SK-N-MC (cell line): Measurements from ENCODE around the gene TMEM238L.

Experiments
- DNase-seq: peaks from one replicate; pipeline ENCODE4 v3.0.0-alpha.2; 2011; ENCODE audit warnings: low read depth, low spot score
- H3K27ac ChIP-seq: fragments of 200-600 bp; sonication (generic); 2 replicates; pipeline ENCODE4 v1.5.1; 2016; ENCODE audit warnings: mixed run types
- H3K36me3 ChIP-seq: fragments of 200-600 bp; sonication (generic); 2 replicates; pipeline ENCODE4 v1.6.1; 2017; ENCODE audit warnings: antibody characterized with exemption, low read length, mixed read lengths; ENCODE audit not compliant: insufficient read depth
- H3K4me3 ChIP-seq: fragments of 200-600 bp; sonication (generic); 2 replicates; pipeline ENCODE4 v1.5.1; 2016
- H3K9ac ChIP-seq: fragments of 200-600 bp; sonication (generic); 2 replicates; pipeline ENCODE4 v1.8.0; 2017; ENCODE audit warnings: mixed run types, mixed read lengths; ENCODE audit not compliant: insufficient read length
- H3K9me3 ChIP-seq: fragments of 200-600 bp; sonication (generic); 2 replicates; pipeline ENCODE4 v1.6.1; 2017; ENCODE audit warnings: low read depth, mild to moderate bottlenecking, antibody characterized with exemption, low read length, moderate library complexity, mixed read lengths
- EZH2 ChIP-seq: fragments of 200-600 bp; sonication (generic); IDR thresholded peaks from one replicate; pipeline ENCODE4 v1.6.1; 2017; ENCODE audit warnings: antibody characterized with exemption
- FOXP2 ChIP-seq: optimal IDR thresholded peaks from 2 replicates; pipeline ENCODE3; 2011; ENCODE audit warnings: mild to moderate bottlenecking, moderate library complexity; ENCODE audit not compliant: insufficient read depth; ENCODE audit errors: extremely low read length, control extremely low read depth
- POLR2AphosphoS5 ChIP-seq: IDR thresholded peaks from 2 replicates; pipeline ENCODE4 v1.6.1; 2012; ENCODE audit warnings: mild to moderate bottlenecking, low read depth, low read length, borderline replicate concordance

Gene TMEM238L

DNA sequence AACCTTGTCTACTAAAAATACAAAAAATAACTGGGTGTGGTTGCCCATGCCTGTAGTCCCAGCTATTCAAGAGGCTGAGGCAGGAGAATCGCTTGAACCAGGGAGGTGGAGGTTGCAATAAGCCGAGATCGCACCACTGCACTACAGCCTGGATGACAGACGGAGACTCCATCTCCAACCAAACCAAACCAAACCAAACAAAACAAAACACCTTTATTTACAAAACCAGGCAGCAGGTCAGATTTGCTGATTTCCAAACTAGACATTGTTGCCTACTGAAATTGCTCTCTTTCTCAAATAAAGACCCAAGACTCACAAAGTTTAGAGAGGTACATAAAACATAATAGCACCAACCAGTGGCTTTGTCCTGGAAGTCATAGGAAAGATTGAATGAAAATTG lies 5.7 kb upstream of the TMEM238L start:
- H3K4me3 ChIP-seq: no peak overlapping the region
- H3K27ac ChIP-seq: no peak overlapping the region
- no peak overlapping the region for H3K9ac ChIP-seq
- DNase-seq: no peak
- TF ChIP-seq FOXP2 (no peak), EZH2 (no peak), POLR2AphosphoS5 (no peak)
- H3K36me3 ChIP-seq: no peaks in the 10 kb centered on the region
- H3K9me3 ChIP-seq: no peaks in the 10 kb centered on the region

DNA sequence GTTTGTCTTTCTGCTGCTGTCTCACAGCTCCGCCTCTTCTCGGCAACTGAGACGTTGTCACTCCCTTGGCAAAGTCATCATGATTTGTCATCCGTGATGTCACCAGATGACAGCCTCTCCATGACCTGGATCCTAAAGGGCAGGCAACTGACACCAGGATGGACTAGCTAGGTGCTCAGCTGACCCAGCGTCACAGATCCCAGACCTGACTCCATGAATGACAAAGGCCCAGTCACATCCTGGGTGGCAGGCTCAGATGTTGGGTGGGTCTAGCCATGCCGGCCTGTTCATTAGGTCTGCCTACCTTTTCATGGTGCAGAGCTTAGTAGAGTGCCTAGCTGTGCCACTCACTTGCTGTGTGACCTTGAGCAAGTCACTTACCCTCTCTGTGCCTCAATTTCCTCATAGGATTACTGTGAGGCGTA lies 3.8 kb upstream of the TMEM238L start:
- Histone ChIP-seq H3K9ac (no peak overlapping the region), H3K27ac (no peak overlapping the region), H3K9me3 (no peaks in the 10 kb centered on the region), H3K36me3 (no peaks in the 10 kb centered on the region), H3K4me3 (no peak overlapping the region)
- TF ChIP-seq FOXP2 (no peak), POLR2AphosphoS5 (no peak), EZH2 (no peak)
- DNase-seq: no peak

DNA sequence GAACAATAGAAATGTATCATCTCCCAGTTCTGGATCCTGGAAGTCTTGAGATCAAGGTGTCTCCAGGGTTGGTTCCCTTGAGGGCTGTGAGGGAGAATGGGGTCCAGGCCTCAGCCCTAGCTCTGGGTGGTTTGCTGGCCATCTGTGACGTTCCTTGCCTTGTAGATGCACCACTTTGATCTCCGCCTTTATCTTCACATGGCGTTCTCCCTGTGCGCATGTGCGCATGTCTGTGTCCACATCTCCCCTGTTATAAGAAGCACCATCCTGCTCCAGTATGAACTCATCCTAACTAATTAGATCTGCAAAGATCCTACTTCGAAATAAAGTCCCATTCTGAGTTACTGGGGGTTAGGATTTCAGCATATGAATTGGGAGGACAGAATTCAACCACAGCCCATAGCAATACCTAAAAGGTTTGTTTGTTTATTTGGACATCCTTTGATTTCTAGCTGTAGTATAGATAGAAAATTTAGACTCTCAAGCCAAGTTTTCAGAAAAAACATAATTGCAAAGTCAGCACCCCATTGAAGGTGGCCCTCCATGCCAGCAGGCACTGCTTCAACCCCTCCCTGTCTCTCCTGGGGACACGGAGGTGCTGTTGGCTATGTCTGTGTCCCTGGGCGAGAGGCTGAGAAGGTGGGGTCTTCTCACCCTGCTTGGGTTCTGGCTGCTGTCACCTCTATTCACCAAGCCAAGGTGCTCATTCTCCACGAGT lies 2.8 kb upstream of the TMEM238L start:
- Histone ChIP-seq H3K9me3 (no peaks in the 10 kb centered on the region), H3K27ac (no peak overlapping the region), H3K4me3 (no peak overlapping the region), H3K9ac (no peak overlapping the region), H3K36me3 (no peaks in the 10 kb centered on the region)
- DNase-seq: no peak
- TF ChIP-seq POLR2AphosphoS5 (no peak), FOXP2 (no peak), EZH2 (no peak)

DNA sequence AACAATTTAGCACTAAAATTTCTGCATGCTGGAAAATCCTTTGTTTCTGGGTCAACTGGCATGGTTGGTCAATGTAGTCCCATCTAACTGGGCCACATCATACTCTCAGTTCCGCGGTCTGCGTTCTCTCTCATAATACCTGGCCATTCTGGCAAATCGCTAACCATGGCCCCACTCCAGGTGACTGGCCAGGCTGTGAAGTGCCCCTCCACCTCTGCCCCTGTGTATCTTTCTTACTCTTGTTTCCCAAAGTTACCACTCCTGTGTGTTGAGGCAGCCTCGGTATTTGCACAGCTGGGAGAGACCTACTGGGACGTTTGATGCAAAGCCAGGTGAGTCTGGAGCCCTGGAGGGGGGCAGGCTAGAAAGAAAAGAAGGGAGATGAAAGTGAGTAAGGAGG lies 2.0 kb upstream of the TMEM238L start:
- no peak for DNase-seq
- Histone ChIP-seq H3K27ac (no peak overlapping the region), H3K9me3 (no peaks in the 10 kb centered on the region), H3K36me3 (no peaks in the 10 kb centered on the region), H3K4me3 (no peak overlapping the region), H3K9ac (no peak overlapping the region)
- TF ChIP-seq FOXP2: no peak
- TF ChIP-seq EZH2: no peak
- no peak for TF ChIP-seq POLR2AphosphoS5

DNA sequence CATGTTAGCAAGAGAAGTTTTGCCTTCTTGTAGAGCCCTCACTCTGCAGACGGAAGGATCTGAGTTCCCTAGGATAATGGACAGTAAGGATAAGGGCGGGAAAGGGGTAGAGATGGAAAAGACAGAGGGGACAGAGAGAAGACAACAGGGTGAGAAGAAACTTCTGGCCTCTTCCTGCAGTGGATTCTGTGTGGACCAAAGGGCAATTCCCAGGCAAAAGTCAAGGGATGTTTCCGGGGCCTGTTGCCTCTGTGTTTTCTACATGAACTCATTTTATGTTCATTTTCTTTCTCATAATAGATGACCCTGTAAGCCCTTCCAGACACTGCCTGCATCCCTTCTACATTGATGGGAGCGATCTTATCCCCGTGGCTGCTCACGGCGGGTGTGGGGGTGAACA lies 647 bp upstream of the TMEM238L start:
- H3K27ac ChIP-seq: no peak overlapping the region
- no peaks in the 10 kb centered on the region for H3K9me3 ChIP-seq
- no peak overlapping the region for H3K9ac ChIP-seq
- DNase-seq: no peak
- no peak overlapping the region for H3K4me3 ChIP-seq
- TF ChIP-seq POLR2AphosphoS5 (no peak), FOXP2 (no peak), EZH2 (no peak)
- no peaks in the 10 kb centered on the region for H3K36me3 ChIP-seq

DNA sequence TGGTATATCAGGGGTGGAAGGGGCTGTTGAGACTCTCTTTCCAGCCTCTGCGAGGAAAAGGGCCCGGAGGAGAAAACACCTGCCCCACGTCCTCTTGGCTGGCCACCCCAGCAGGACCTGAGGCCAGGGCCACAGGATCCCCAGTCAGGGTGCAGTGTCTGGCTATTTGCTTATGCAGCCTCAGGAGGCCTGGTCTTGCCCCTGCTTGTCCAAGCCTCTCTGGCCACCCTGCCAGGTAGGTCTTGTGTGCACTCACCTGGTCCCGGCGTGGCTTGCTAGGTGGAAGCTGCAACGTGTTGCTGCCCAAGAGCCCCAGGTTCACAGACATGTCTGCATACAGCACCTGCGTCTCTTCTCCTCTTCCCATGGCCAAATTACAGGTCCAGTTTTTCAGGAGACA lies 549 bp downstream of the TMEM238L start:
- no peak overlapping the region for H3K9ac ChIP-seq
- no peaks in the 10 kb centered on the region for H3K36me3 ChIP-seq
- TF ChIP-seq EZH2: no peak
- TF ChIP-seq POLR2AphosphoS5: no peak
- no peak for DNase-seq
- no peak overlapping the region for H3K4me3 ChIP-seq
- no peak overlapping the region for H3K27ac ChIP-seq
- H3K9me3 ChIP-seq: no peaks in the 10 kb centered on the region

DNA sequence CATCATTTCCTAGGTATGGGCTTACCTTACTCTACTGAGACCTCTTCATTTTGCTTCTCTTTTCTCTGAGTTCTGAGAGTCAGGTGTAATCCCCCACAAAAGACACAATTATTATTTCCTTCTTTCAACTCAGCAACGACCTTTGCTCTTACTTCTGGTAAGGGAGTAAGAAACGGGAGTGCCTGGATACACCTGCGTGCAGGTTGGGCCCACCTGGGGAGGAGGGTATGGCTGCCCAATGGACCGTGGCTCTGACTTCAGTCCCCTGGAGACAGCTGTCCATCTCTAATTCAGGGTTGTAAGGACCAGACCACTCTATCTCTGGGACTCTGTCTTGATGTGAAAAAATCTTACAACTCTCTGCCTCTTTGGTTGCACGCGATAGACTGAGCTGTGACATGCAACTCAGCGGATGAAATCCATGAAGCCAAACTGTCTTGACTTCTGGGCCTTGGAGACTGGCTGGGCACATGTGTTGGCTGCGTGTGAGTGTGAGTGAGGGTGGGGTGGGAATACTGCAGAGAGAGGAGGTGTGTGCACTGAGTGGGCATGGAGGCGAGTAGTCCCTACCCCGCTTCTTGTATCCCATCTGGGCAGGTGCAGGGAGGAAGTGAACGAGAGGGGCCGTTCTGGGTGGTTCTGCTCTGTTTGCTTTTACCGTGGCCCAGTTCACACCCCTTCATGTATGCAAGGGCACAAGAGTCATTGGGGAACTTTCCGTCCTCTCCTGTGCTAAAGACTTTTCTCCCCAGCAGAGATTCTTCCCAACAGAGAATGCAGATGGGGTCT lies 1.2 kb downstream of the TMEM238L start:
- no peak overlapping the region for H3K4me3 ChIP-seq
- no peak overlapping the region for H3K27ac ChIP-seq
- no peaks in the 10 kb centered on the region for H3K9me3 ChIP-seq
- no peak for DNase-seq
- TF ChIP-seq POLR2AphosphoS5: no peak
- TF ChIP-seq FOXP2: no peak
- no peak for TF ChIP-seq EZH2
- no peaks in the 10 kb centered on the region for H3K36me3 ChIP-seq
- H3K9ac ChIP-seq: no peak overlapping the region

DNA sequence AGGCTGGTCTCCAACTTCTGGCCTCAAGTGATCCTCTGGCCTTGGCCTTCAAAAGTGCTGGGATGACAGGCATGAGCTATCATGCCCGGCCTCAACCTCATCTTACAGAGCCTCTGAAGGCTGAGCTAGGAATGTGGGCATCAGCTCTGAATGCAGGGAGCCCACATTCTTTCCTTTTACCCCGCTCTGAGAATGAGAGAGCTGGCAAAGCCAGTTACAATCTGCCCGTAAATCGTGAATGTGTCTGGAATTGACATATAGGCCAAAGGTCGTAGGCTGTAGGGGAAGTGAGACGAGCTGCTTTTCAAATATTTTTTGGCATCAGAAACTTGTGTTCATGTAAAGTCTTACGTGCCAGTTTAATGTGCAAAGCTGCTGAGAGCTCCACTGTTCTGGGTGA lies 4.5 kb downstream of the TMEM238L start:
- DNase-seq: no peak
- no peak overlapping the region for H3K4me3 ChIP-seq
- H3K36me3 ChIP-seq: no peaks in the 10 kb centered on the region
- H3K9ac ChIP-seq: no peak overlapping the region
- no peak for TF ChIP-seq EZH2
- H3K27ac ChIP-seq: no peak overlapping the region
- H3K9me3 ChIP-seq: no peaks in the 10 kb centered on the region
